Parathyroid adenoma (tissue), 2 donors: ENCODE measurements around the gene TMOD1.

Source experiments
- H2AFZ ChIP-seq: fragments of 300-600 bp; sonication (generic); one replicate; pipeline ENCODE4 v1.7.0; 2017; ENCODE audit warnings: antibody characterized with exemption, mild to moderate bottlenecking
- H3K27ac ChIP-seq: fragments of 300-600 bp; sonication (generic); one replicate; pipeline ENCODE4 v1.7.0; 2017
- H3K27me3 ChIP-seq: fragments of 300-600 bp; sonication (generic); one replicate; pipeline ENCODE4 v1.7.0; 2017; ENCODE audit warnings: low read length; ENCODE audit not compliant: control insufficient read depth, insufficient read depth
- H3K36me3 ChIP-seq: fragments of 300-600 bp; sonication (generic); one replicate; pipeline ENCODE4 v1.7.0; 2017; ENCODE audit warnings: low read length; ENCODE audit not compliant: control insufficient read depth, insufficient read depth
- H3K4me1 ChIP-seq: fragments of 300-600 bp; sonication (generic); one replicate; pipeline ENCODE4 v1.7.0; 2017; ENCODE audit warnings: control low read depth
- H3K4me2 ChIP-seq: fragments of 300-600 bp; sonication (generic); one replicate; pipeline ENCODE4 v1.7.0; 2017; ENCODE audit warnings: low read length
- H3K4me3 ChIP-seq: fragments of 300-600 bp; sonication (generic); one replicate; pipeline ENCODE4 v1.7.0; 2017; ENCODE audit warnings: low read depth, low read length
- H3K79me2 ChIP-seq: fragments of 300-600 bp; sonication (generic); one replicate; pipeline ENCODE4 v1.7.0; 2017; ENCODE audit warnings: control low read depth
- H3K9ac ChIP-seq: fragments of 300-600 bp; sonication (generic); one replicate; pipeline ENCODE4 v1.7.0; 2017; ENCODE audit warnings: mild to moderate bottlenecking
- H3K9me3 ChIP-seq: fragments of 300-600 bp; sonication (generic); one replicate; pipeline ENCODE4 v1.7.0; 2017; ENCODE audit warnings: low read length; ENCODE audit not compliant: control insufficient read depth
- TF ChIP-seq, protein P1 (sequence below): fragments of 300-600 bp; sonication (generic); IDR thresholded peaks from one replicate; pipeline ENCODE4 v1.7.0; 2017; ENCODE audit warnings: antibody characterized with exemption, mild to moderate bottlenecking
- donor health status: primary hyperparathyroidism.

Gene TMOD1

DNA sequence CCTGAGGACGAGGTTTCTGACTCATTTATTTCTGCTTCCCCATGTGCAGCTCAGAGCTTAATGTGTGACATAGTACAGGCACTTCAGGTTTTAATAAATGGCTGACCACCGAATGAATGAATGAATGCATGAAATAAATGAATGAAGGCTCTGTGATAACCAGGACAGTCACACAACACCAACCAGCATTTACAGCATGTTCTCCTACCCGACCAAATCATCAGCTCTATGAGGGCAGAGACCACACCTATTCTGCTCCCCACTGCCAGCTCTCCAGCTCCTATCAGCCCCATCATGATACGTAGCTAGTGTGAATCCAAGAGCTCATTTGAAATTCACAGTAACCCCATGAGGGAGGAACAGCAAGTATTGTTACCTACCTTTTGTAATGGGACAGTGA is 4.8 kb downstream of the TMOD1 start:
- H3K36me3 ChIP-seq, result no peaks in the 10 kb centered on the region
- no peak overlapping the region for H3K27ac ChIP-seq
- no peaks in the 10 kb centered on the region for H3K27me3 ChIP-seq
- no peaks in the 10 kb centered on the region for H3K9me3 ChIP-seq
- no peaks in the 10 kb centered on the region for H3K4me1 ChIP-seq
- H3K9ac ChIP-seq, result no peak overlapping the region
- H3K4me3 ChIP-seq, result no peak overlapping the region
- H2AFZ ChIP-seq, result no peak overlapping the region
- H3K4me2 ChIP-seq, result no peak overlapping the region
- H3K79me2 ChIP-seq, result no peaks in the 10 kb centered on the region
- TF ChIP-seq, protein P1, sequence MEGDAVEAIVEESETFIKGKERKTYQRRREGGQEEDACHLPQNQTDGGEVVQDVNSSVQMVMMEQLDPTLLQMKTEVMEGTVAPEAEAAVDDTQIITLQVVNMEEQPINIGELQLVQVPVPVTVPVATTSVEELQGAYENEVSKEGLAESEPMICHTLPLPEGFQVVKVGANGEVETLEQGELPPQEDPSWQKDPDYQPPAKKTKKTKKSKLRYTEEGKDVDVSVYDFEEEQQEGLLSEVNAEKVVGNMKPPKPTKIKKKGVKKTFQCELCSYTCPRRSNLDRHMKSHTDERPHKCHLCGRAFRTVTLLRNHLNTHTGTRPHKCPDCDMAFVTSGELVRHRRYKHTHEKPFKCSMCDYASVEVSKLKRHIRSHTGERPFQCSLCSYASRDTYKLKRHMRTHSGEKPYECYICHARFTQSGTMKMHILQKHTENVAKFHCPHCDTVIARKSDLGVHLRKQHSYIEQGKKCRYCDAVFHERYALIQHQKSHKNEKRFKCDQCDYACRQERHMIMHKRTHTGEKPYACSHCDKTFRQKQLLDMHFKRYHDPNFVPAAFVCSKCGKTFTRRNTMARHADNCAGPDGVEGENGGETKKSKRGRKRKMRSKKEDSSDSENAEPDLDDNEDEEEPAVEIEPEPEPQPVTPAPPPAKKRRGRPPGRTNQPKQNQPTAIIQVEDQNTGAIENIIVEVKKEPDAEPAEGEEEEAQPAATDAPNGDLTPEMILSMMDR, result no peak

GRCh38 chr9:97506787-97507186 is 5.3 kb downstream of the TMOD1 start:
- Histone ChIP-seq H3K4me1 (no peaks in the 10 kb centered on the region), H3K79me2 (no peaks in the 10 kb centered on the region), H3K4me3 (no peak overlapping the region), H3K9ac (no peak overlapping the region), H2AFZ (no peak overlapping the region), H3K27me3 (no peaks in the 10 kb centered on the region), H3K27ac (no peak overlapping the region), H3K9me3 (no peaks in the 10 kb centered on the region), H3K4me2 (no peak overlapping the region), H3K36me3 (no peaks in the 10 kb centered on the region)
- TF ChIP-seq, protein P1, result no peak

DNA sequence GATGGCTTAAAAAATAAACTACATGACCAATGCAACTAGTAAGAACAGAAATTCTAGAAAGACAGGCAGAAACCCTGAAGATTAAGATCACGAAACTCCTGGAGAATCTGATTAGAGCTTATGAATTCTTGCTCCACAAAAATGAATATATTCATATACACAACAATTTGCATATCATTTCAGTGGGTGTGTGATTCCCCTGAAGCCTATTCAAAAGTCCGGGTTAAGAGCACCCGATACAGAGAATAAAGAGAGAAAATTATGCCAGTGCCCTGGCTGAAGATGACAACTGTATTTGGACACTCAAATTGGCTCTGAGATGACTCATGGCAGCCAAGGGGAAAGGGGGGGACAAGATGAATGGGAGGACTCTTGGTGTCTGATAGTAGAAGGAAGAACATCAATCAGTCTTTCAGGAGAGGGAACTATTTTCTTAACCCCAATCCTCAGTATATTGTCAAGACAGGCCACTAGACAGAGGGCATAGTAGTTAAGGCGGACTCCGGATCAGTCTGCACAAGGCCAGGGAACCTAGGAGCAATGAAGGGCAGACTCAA is 6.0 kb downstream of the TMOD1 start:
- Histone ChIP-seq H3K79me2 (no peaks in the 10 kb centered on the region), H3K27ac (no peak overlapping the region), H3K4me1 (no peaks in the 10 kb centered on the region), H3K27me3 (no peaks in the 10 kb centered on the region), H3K9ac (no peak overlapping the region), H2AFZ (no peak overlapping the region), H3K4me2 (no peak overlapping the region), H3K4me3 (no peak overlapping the region), H3K36me3 (no peaks in the 10 kb centered on the region), H3K9me3 (no peaks in the 10 kb centered on the region)
- TF ChIP-seq, protein P1, result no peak

DNA sequence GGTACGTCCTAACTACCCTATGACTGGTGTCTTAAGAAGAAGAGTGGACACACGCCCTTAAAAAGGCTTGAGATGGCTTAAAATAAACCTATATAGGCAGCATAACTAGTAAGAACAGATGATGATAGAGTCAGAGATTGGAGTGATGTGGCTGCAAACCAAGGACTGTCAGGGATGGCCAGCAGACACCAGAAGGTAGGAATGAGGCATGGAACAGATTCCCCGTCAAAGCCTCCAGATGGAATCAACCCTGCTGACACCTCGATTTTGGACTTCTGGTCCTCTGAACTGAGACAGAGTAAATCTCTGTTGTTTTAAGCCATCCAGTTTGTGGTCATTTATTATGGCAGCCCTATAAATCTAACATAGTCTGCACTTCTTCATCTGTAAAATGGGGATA is 7.4 kb downstream of the TMOD1 start:
- Histone ChIP-seq H3K4me1 (no peaks in the 10 kb centered on the region), H3K27me3 (no peaks in the 10 kb centered on the region), H3K79me2 (no peaks in the 10 kb centered on the region), H3K9me3 (no peaks in the 10 kb centered on the region), H3K4me2 (no peak overlapping the region), H3K4me3 (no peak overlapping the region), H2AFZ (no peak overlapping the region), H3K9ac (no peak overlapping the region), H3K27ac (no peak overlapping the region), H3K36me3 (no peaks in the 10 kb centered on the region)
- TF ChIP-seq, protein P1, result no peak
